ENCODE measurements around the gene SAE1.

GRCh38 chr19:47152632-47153031 lies 22.0 kb downstream of the SAE1 start:
- TF ChIP-seq CTCF (IDR thresholded peaks at IDR 0.05): no peak
- no peak for TF ChIP-seq POLR2A (IDR thresholded peaks at IDR 0.05)
